Activated B cell treated with CpG ODN at 0.5 μM for 24 hours (primary cell): Measurements from ENCODE around the gene CD55. TPM values are rescaled to one million over a fixed set of nuclear protein-coding genes. Genes with fewer than 3 reads are reported as not detected.
A peak's percentile ranks its signal among the peaks of the same experiment; 100 is the strongest.

Experiments
- ATAC-seq: fragments of 200-7000 bp; cut with Tn5 transposase; one replicate; pipeline ENCODE4 v1.10.0; 2021; ENCODE audit warnings: low read depth, mild to moderate bottlenecking, moderate library complexity
- CTCF ChIA-PET: fragments of 350-600 bp; sonication (Branson Sonifier 250); formaldehyde crosslinking; loops from one replicate; lab custom pipeline; 2021; ENCODE audit warnings: antibody characterized with exemption; lab: Charles Lee
- POLR2A ChIA-PET: fragments of 350-600 bp; sonication (Branson Sonifier 250); formaldehyde crosslinking; loops from one replicate; lab custom pipeline; 2021; ENCODE audit warnings: antibody characterized with exemption; lab: Charles Lee
- DNase-seq: peaks from one replicate; pipeline ENCODE4 v3.0.0; 2022
- H3K27ac Mint-ChIP-seq: one replicate; pipeline ENCODE4 v1.8.0; 2020; ENCODE audit warnings: mixed read lengths
- H3K27me3 Mint-ChIP-seq: one replicate; pipeline ENCODE4 v1.8.0; 2021; ENCODE audit warnings: mixed read lengths
- H3K36me3 Mint-ChIP-seq: one replicate; pipeline ENCODE4 v1.8.0; 2021; ENCODE audit warnings: low read depth, mixed read lengths
- H3K4me1 Mint-ChIP-seq: one replicate; pipeline ENCODE4 v1.8.0; 2021; ENCODE audit warnings: mixed read lengths
- H3K4me3 Mint-ChIP-seq: one replicate; pipeline ENCODE4 v1.8.0; 2020; ENCODE audit warnings: mild to moderate bottlenecking, mixed read lengths
- H3K9me3 Mint-ChIP-seq: one replicate; pipeline ENCODE4 v1.8.0; 2020; ENCODE audit warnings: mixed read lengths
- intact Hi-C: fragments of 100-400 bp; cut with micrococcal nuclease; formaldehyde crosslinking; loops from one replicate; pipeline ENCODE4 v1.15.1; 2024
- total RNA-seq: library from RNA; stranded (reverse); gene quantifications from 2 replicates; pipeline ENCODE4 v1.2.3, GENCODE V29; 2022
- TF ChIP-seq, protein P1 (sequence below): fragments of 200-600 bp; IDR thresholded peaks from one replicate; pipeline ENCODE4 v1.8.0; 2022; ENCODE audit warnings: antibody characterized with exemption, mild to moderate bottlenecking

CD55 gene
- total RNA-seq, 1 donor from 2014 or later, result 90.9 TPM

DNA sequence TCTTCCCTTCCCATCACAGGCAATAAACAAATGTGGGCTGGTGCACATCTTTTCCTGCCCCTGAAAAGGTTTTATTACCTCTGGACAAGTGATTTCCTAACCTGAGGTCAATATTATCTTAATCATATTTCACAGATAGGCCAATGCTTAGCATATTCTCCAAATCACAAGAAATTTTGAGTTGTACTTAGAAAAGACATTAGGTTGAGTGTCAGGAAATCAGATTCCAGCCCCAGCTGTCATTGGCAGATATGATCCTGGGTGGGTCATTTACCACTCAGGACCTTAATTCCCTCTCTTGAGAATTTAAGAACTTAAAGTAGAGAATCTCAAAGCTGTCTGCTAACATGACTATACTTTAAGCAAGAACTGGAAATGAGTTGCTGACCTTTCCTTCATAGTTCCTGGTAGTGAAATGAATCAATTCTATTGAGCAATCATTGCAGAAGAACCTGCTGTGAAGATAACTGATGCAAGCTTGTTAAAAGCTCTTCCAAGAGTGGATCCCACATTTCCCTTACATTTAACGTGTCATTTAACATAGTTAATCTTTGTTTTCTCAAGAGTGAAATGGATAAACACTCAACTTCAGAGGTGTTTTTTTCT, 86.3 kb downstream of the CD55 start:
- CTCF ChIA-PET, result interaction anchor here (0.7 to 4.7 kb wide), 4 partner anchors 46 to 326 kb away, joined by 3 to 146 read pairs (median 37); partner anchors contain the start of gene CR2
- Mint-ChIP-seq H3K4me3 (no peak overlapping the region), H3K9me3 (no peaks in the 10 kb centered on the region), H3K4me1 (peaks cover 50% of the 10 kb centered on the region), H3K27ac (peak overlapping the region; percentile 59), H3K27me3 (no peaks in the 10 kb centered on the region), H3K36me3 (no peaks in the 10 kb centered on the region)
- intact Hi-C loops, result no loop called here
- no peak for DNase-seq
- TF ChIP-seq, protein P1, sequence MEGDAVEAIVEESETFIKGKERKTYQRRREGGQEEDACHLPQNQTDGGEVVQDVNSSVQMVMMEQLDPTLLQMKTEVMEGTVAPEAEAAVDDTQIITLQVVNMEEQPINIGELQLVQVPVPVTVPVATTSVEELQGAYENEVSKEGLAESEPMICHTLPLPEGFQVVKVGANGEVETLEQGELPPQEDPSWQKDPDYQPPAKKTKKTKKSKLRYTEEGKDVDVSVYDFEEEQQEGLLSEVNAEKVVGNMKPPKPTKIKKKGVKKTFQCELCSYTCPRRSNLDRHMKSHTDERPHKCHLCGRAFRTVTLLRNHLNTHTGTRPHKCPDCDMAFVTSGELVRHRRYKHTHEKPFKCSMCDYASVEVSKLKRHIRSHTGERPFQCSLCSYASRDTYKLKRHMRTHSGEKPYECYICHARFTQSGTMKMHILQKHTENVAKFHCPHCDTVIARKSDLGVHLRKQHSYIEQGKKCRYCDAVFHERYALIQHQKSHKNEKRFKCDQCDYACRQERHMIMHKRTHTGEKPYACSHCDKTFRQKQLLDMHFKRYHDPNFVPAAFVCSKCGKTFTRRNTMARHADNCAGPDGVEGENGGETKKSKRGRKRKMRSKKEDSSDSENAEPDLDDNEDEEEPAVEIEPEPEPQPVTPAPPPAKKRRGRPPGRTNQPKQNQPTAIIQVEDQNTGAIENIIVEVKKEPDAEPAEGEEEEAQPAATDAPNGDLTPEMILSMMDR, result no peak
- POLR2A ChIA-PET, result interaction anchor here (0.6 to 1.7 kb wide), 8 partner anchors 16 to 88 kb away, joined by 3 to 9 read pairs (median 5); partner anchors contain the start of genes CD55, CR1 and CR2
- ATAC-seq, result no peak

Other genes starting within 250 kb of the CD55 start
- gene C4BPB, start 232.8 kb upstream of the CD55 start, total RNA-seq, result 0.17 and 0.47 TPM in 2 replicates
- not detected in 2 replicates for gene C4BPA, start 217.4 kb upstream of the CD55 start, total RNA-seq
- 30.7 and 34.1 TPM in 2 replicates for gene CR2, start 132.7 kb downstream of the CD55 start, total RNA-seq
- 11.4 and 13.9 TPM in 2 replicates for gene CR1, start 174.5 kb downstream of the CD55 start, total RNA-seq